ENCODE results near the gene COL4A4.

DNA sequence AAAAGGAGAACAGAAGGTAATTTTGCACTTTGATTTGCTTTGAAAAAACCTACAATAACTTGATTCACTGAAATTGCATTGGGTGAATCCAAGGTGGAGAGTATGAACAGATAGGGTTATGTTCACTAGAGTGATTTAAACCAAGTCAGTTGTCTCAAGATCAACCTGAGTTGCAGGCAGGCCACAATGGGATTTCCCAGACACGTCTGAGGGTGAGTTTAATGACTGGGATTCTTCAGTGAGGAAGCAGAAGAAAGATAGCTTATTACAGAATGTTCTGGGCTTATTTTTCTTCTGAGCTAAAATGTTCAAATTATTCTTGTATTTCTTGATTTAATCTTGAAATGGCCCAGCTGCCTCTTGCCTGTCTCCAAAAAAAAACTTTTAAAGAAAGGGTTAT is 20.1 kb downstream of the COL4A4 start:
- TF ChIP-seq, protein P1, sequence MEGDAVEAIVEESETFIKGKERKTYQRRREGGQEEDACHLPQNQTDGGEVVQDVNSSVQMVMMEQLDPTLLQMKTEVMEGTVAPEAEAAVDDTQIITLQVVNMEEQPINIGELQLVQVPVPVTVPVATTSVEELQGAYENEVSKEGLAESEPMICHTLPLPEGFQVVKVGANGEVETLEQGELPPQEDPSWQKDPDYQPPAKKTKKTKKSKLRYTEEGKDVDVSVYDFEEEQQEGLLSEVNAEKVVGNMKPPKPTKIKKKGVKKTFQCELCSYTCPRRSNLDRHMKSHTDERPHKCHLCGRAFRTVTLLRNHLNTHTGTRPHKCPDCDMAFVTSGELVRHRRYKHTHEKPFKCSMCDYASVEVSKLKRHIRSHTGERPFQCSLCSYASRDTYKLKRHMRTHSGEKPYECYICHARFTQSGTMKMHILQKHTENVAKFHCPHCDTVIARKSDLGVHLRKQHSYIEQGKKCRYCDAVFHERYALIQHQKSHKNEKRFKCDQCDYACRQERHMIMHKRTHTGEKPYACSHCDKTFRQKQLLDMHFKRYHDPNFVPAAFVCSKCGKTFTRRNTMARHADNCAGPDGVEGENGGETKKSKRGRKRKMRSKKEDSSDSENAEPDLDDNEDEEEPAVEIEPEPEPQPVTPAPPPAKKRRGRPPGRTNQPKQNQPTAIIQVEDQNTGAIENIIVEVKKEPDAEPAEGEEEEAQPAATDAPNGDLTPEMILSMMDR (IDR thresholded peaks at IDR 0.05; ENCODE audit: poor library complexity), result no peak
- TF ChIP-seq EZH2 (IDR thresholded peaks at IDR 0.05; ENCODE audit: borderline replicate concordance), result no peak
- no peak for TF ChIP-seq EZH2phosphoT487 (IDR thresholded peaks at IDR 0.05; ENCODE audit: low read depth, severe bottlenecking, unreplicated experiment)
